ENCODE results near the gene ITIH5.

DNA sequence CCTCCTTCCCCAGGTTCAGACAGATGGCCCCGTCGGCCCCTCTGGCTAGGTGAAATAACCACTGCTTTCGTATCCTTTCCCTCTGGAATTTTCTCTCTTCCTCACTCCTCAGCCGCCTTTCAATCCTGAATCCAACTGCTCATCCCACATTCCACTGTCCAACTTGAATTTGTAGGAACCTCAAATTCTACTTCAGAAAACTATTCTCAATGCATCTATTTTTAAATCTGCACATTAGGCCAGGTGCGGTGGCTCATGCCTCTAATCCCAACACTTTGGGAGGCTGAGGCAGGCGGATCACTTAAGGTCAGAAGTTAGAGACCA is 78.9 kb downstream of the ITIH5 start:
- TF ChIP-seq TAF1 (IDR thresholded peaks at IDR 0.05; ENCODE audit: low read depth) (no peak), EZH2 (IDR thresholded peaks at IDR 0.05; ENCODE audit: borderline replicate concordance, insufficient read depth, low read length, poor library complexity, severe bottlenecking) (no peak), POLR2AphosphoS5 (IDR thresholded peaks at IDR 0.05) (no peak), EP300 (conservative IDR thresholded peaks at IDR 0.05; ENCODE audit: poor library complexity, severe bottlenecking) (no peak)
- TF ChIP-seq, protein P1, sequence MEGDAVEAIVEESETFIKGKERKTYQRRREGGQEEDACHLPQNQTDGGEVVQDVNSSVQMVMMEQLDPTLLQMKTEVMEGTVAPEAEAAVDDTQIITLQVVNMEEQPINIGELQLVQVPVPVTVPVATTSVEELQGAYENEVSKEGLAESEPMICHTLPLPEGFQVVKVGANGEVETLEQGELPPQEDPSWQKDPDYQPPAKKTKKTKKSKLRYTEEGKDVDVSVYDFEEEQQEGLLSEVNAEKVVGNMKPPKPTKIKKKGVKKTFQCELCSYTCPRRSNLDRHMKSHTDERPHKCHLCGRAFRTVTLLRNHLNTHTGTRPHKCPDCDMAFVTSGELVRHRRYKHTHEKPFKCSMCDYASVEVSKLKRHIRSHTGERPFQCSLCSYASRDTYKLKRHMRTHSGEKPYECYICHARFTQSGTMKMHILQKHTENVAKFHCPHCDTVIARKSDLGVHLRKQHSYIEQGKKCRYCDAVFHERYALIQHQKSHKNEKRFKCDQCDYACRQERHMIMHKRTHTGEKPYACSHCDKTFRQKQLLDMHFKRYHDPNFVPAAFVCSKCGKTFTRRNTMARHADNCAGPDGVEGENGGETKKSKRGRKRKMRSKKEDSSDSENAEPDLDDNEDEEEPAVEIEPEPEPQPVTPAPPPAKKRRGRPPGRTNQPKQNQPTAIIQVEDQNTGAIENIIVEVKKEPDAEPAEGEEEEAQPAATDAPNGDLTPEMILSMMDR (IDR thresholded peaks at IDR 0.05; ENCODE audit: poor library complexity, severe bottlenecking) = no peak
- TF ChIP-seq, protein P2, sequence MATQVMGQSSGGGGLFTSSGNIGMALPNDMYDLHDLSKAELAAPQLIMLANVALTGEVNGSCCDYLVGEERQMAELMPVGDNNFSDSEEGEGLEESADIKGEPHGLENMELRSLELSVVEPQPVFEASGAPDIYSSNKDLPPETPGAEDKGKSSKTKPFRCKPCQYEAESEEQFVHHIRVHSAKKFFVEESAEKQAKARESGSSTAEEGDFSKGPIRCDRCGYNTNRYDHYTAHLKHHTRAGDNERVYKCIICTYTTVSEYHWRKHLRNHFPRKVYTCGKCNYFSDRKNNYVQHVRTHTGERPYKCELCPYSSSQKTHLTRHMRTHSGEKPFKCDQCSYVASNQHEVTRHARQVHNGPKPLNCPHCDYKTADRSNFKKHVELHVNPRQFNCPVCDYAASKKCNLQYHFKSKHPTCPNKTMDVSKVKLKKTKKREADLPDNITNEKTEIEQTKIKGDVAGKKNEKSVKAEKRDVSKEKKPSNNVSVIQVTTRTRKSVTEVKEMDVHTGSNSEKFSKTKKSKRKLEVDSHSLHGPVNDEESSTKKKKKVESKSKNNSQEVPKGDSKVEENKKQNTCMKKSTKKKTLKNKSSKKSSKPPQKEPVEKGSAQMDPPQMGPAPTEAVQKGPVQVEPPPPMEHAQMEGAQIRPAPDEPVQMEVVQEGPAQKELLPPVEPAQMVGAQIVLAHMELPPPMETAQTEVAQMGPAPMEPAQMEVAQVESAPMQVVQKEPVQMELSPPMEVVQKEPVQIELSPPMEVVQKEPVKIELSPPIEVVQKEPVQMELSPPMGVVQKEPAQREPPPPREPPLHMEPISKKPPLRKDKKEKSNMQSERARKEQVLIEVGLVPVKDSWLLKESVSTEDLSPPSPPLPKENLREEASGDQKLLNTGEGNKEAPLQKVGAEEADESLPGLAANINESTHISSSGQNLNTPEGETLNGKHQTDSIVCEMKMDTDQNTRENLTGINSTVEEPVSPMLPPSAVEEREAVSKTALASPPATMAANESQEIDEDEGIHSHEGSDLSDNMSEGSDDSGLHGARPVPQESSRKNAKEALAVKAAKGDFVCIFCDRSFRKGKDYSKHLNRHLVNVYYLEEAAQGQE (IDR thresholded peaks at IDR 0.05; ENCODE audit: borderline replicate concordance) = no peak
